ENCODE data around the gene VPS13D.

The VPS13D gene

GRCh38 chr1:12488666-12489354 is 259.0 kb downstream of the VPS13D start:
- DNase-seq (ENCODE audit: low spot score) = no peak

DNA sequence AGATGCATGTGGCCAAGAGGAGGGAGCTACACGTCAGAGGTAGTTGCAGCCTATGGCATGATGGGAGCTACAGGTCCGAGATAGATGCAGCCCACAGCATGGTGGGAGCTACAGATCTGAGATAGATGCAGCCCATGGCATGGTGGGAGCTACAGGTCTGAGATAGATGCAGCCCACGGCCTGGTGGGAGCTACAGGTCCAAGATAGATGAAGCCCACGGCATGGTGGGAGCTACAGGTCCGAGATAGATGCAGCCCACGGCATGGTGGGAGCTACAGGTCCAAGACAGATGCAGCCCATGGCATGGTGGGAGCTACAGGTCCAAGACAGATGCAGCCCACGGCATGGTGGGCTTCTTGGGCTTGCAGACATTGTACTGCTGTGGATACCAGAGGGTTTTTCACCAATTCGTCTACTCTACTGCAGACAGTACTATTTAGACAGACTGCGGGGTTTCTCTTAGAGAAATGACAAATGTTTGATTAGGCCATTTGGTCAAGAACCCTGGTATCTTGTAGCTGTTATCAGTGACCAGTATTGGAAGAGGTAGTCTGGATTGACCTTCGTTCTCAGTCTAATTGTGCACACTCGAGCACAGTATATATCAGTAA is 260.8 kb downstream of the VPS13D start:
- DNase-seq (ENCODE audit: low spot score) = no peak

DNA sequence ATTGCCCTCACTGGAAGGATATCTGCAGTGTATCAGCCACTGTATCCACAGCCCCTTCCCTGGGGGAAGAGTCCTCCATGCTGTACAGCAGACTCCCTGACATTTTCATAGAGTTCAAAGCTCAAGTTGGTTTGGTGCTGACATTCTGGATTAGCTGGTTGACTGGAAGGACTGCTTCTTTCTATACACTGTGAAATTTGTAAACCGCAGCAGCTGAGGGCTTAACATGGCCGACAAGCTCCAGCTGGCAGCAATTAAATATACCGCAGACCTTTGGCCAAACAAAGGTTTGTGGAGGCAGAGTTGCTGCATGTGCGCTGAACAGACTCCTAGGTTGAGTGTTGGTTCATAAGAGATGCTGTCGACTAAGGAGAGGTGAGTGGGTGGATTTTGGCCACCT is 261.8 kb downstream of the VPS13D start:
- no peak for DNase-seq (ENCODE audit: low spot score)

DNA sequence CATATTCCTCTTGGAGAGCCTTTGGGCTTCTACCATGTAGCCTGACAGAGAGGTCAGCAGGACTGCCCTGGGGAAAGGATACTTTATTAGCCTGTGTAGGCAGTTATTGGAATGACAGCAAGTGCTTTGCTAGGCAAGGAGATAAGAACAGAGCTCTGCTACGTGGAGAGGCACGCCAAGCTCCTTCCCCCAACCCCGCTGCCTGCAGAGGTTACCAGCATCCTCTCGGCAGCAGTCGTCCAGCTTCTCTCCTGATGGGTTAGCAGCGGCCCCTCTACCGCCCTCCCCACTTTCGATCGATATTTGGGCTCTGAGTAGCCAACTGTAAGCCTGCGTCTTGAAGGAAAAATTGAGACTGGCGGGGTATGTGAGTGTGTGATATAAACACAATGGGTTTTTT is 265.9 kb downstream of the VPS13D start:
- no peak for DNase-seq (ENCODE audit: low spot score)

DNA sequence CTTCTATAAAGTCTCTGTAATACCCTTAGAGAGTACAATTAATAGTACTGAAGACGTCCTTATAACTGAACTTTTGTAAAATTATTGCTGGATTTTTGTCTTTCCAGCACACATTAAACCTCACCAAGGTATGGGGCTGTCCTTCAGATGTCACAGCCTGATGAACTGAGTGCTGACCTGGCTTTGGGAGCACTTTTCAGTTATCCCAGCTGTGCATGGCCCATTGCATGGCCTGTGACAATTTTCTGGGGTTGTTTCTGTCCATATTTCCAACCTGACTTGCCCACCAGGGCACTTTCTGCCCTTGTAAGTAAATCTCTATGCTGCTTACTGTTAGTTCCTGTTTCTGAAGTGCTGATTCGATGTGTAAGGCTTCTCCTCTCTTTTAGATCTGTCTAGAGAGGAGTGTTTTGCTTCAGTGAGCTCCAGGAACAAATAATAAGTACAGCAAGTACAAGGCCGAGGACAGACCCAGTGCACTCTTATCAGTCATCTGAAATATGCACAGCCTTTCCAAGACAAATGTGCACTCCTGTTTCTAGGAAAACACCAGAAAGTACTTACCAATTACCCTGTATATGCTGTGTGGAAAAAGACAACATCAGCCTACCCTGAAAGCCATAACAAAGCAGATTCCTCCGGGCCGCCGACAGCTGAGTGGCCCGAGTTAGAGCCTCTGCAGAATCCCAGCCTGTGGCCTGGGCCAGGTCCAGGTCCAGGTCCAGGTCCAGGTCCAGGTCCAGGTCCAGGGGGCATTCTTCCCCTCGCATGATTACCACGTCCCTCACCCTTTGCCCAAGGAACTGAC is 266.5 kb downstream of the VPS13D start:
- no peak for DNase-seq (ENCODE audit: low spot score)

- peak; percentile 54 for DNase-seq (ENCODE audit: low spot score)
Observed at GRCh38 chr1:12499539-12500240, 269.9 kb downstream of the VPS13D start.

- peak; percentile 53 for DNase-seq (ENCODE audit: low spot score)
Observed at GRCh38 chr1:12501661-12502060, 271.8 kb downstream of the VPS13D start.

- no peak for DNase-seq (ENCODE audit: low spot score)
Observed at GRCh38 chr1:12502336-12503109, 272.7 kb downstream of the VPS13D start.

GRCh38 chr1:12503709-12504108 is 273.9 kb downstream of the VPS13D start:
- DNase-seq (ENCODE audit: low spot score) = no peak

GRCh38 chr1:12504601-12505000 is 274.8 kb downstream of the VPS13D start:
- DNase-seq (ENCODE audit: low spot score) = no peak

GRCh38 chr1:12505231-12505630 is 275.4 kb downstream of the VPS13D start:
- DNase-seq (ENCODE audit: low spot score) = no peak

DNA sequence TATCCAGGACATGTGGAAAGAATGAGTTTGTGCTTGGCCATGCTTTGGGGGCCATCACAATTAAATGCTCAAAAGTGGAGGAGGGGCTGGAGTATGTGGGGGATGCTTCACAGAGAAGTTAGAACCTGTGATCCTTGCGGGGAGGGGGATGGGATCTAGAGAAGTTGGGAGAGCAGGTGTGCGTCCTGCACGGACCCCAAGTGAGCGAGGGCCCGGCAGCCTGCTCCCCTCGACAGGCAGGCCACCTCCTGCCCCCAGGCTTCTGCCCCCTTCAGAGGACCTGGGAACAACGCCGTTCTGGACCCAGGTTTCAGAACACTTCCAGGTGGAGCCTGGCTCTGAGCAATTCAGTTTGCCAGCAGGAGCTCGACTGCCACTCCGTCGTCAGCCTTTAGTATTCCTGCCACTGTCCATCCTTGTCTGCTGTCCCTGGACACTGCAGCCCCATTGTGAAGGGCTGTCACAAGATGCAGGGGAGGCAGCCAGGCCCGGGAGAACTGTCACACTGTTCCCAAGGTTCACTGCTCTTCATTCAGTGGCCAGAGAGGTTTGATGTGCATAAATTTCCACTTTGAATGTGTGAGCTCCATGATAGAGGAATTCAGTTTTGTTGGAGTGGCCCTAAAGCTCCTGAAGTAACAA is 275.9 kb downstream of the VPS13D start:
- DNase-seq (ENCODE audit: low spot score) = no peak

DNA sequence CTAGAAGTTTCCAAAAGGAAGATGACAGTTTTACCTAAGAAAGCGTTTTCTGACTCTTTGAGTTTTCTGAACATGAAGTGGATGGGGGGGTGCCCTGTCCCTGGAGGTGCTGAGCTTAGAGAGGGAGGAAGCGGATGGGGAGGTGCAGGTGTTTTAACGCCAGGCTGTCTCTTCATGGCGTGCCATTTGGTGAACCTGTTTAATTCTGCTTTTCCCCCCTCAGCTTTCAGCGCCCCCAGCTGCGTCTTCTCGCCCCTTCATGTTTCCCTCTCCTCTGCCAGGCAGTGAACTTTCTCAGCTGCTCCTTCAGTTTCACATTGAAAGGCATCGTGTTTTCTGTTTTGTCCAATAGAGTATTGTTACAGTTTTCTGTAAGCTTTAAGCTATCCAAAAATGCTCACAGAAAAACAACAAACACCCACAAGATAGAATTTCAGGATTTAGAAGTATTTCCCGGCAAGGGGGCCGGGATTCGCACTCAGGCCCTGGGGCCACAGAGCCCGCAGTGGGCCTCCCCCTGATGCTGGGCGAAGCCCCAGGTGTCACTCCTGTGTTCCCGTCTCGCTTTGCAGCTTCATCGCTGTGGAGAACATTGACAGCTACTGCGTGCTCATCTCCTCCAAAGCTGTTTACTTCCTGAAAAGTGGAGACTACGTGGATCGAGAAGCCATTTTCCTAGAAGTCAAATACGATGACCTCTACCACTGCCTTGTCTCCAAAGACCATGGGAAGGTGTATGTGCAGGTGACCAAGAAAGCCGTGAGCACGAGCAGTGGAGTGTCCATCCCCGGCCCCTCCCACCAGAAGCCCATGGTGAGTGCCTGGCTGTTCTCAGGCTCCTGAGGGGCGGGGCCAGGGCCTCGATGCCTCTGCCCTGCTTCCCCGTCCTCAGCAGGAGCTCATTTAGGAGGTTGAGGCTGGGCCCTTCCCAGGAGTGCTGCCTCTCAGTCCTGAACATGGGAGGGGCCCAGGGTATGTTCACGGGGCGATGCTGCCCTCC is 276.8 kb downstream of the VPS13D start:
- no peak for DNase-seq (ENCODE audit: low spot score)

- no peak for DNase-seq (ENCODE audit: low spot score)
Observed at GRCh38 chr1:12507631-12508030, 277.8 kb downstream of the VPS13D start.

DNA sequence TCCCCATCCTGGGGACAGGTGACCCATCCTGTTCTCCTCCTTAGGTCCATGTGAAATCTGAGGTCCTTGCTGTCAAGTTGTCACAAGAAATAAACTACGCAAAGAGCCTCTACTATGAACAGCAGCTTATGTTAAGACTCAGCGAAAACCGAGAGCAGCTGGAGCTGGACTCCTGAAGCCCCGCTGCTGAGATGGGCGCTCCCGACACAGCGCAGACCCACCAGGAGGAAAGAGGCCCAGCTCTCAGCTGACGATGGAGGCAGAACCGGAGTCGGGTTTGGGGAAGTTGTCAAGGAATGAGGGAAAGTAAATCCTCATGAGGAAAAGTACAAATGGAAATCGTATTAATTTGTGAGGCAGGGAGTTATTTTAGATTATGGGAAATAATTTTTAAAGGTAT is 279.0 kb downstream of the VPS13D start:
- no peak for DNase-seq (ENCODE audit: low spot score)

- DNase-seq (ENCODE audit: low spot score) = no peak
Observed at GRCh38 chr1:12511128-12511484, 281.3 kb downstream of the VPS13D start.

GRCh38 chr1:12511516-12512468 is 282.0 kb downstream of the VPS13D start:
- DNase-seq (ENCODE audit: low spot score) = no peak

DNA sequence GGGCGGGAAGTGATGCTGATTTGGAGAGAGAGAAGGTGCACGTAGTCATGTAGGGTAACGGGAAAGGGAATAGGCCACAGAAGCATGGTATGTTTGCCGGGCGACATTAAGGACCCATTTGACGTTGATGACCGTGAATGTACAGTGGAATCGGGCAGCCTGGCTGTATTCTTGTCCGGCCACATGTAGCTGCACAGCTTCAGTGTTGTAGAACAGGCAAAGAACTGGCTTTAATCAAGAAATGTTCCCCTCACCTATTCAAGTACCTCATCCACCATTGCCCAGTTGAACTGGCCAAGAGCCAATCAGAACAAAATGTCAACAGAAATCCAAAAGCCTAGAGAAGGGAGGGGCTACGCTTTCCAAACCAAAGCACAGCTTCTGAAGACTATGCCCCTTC is 283.4 kb downstream of the VPS13D start:
- DNase-seq (ENCODE audit: low spot score) = no peak

DNA sequence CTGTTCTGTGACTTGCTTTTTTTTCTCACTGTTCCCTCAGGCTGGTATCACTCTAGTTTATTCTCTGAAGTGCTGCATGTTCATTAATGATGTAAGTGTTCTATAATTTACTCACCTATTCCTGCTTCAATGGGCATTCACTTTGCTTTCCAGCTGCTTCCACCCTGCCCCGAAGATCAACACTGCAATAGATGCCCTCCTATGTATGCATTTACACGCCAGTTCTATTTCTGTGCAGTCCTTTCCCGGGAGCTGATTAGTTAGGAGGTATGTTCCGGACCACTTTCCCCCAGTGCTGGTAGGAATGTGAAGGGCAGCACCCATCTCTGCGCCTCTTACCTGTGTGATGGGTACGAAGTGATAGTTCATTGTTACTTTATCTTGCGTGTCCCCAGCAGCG is 284.8 kb downstream of the VPS13D start:
- no peak for DNase-seq (ENCODE audit: low spot score)

All from AG20443 (cell line).